VCaP (cell line): ENCODE measurements around the gene TUBB4B.
A peak's percentile ranks its signal among the peaks of the same experiment; 100 is the strongest.

ENCODE experiments used
- H3K27ac ChIP-seq: fragments of 450-650 bp; 2 replicates; pipeline ENCODE4 v1.5.1; 2017
- TF ChIP-seq, protein P1 (sequence below): fragments of 450-650 bp; conservative IDR thresholded peaks from 2 replicates; pipeline ENCODE4 v1.5.1; 2017; ENCODE audit warnings: mild to moderate bottlenecking, moderate library complexity

The TUBB4B gene

DNA sequence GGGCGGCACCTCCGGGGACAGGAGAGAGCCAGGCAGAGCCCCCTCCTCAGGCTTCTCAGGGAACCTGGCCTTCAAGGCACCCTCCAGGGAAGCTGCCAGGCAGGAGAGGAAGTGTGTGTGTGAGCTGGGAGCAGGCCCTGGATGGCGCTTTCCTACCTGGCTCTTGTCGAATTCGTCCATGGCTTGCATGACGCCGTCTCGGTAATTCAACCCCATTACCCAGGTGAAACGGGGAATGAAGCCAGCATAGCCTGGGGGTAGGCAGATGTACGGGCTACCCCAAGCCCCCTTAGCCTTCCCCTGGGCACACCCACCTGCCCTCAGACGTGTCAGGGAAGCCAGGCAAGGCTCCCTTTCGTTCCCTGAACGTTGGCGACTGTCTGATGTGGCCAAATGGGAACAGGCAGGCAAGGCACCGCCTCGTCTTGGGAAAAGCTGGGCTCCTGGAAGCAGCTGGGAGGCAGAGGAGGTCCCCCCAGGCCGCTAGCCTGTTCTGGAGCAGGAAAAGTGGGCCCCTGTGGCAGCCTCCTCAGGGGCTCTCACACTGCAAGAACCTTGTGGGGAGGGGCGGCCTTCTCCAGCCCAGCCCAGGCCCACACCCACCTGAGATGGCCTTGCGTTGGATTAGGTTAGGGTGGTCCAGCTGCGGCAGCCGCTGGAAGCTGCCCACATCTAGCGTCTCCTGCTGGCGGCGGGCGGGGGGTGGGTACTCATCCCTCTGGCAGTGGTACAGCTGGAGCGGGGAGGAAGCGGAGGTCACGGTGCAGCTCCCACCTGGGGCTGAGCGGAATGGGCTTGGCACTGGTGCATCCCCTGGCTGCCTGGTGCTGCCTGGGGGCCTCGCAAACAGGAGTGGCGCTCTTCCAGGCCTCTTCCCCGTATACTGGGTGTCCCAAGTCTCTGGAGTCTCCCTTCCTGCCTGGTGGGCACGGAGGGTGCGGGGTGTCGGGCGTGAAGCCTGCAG, 3.7 kb downstream of the TUBB4B start:
- H3K27ac ChIP-seq, result peak overlapping the region; percentile 100

DNA sequence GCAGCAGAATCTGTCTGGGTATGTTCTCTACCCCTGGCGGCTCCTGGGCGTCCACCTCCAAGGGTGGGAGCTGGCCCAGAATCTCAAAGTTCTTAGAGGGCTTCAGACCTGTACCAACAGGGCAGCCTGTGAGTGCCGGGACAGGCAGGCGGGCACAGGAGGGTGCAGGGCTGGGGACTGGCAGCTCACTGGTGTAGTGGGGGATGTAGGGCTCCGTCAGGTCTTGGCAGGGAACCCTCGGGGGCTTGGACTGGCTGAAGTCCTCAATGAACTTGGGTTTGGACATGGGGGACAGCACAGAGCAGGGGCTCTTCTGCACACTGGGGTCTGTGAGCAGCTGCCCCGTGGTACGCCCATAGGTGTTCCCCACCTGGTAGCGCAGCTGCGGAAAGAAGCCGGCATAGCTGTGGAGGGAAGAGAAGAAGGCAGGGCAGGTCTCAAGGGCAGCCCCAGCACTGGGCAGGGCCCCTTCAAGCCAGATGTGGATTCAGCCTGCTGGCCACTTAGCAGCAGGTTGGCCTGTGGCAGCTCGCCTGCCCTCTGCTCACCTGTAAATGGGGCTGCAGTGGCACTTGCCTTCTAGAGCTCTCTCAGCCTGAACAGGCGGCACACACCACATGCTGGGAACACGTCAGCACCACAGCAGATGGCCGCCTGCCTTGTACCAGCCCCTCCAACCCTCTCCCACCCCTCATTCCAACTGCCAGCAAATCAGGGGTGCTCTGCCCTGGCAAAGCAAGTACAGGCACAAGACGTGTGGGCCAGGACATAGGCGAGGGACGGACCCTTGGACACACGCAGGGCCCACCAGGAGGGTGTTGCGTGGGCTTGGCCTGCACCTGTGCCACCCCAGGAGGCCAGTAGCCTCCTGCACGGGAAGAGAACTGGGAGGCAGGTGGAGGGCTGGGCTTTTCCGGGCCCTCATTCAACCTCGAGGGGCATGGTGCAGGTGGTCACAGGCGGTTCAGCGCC, 4.6 kb downstream of the TUBB4B start:
- TF ChIP-seq, protein P1, sequence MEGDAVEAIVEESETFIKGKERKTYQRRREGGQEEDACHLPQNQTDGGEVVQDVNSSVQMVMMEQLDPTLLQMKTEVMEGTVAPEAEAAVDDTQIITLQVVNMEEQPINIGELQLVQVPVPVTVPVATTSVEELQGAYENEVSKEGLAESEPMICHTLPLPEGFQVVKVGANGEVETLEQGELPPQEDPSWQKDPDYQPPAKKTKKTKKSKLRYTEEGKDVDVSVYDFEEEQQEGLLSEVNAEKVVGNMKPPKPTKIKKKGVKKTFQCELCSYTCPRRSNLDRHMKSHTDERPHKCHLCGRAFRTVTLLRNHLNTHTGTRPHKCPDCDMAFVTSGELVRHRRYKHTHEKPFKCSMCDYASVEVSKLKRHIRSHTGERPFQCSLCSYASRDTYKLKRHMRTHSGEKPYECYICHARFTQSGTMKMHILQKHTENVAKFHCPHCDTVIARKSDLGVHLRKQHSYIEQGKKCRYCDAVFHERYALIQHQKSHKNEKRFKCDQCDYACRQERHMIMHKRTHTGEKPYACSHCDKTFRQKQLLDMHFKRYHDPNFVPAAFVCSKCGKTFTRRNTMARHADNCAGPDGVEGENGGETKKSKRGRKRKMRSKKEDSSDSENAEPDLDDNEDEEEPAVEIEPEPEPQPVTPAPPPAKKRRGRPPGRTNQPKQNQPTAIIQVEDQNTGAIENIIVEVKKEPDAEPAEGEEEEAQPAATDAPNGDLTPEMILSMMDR, result no peak
- peak overlapping the region; percentile 100; the same call in 1 of the 2 replicates for H3K27ac ChIP-seq

More for the DNA sequence above, 3.7 kb downstream of the TUBB4B start:
- TF ChIP-seq, protein P1, result no peak

DNA sequence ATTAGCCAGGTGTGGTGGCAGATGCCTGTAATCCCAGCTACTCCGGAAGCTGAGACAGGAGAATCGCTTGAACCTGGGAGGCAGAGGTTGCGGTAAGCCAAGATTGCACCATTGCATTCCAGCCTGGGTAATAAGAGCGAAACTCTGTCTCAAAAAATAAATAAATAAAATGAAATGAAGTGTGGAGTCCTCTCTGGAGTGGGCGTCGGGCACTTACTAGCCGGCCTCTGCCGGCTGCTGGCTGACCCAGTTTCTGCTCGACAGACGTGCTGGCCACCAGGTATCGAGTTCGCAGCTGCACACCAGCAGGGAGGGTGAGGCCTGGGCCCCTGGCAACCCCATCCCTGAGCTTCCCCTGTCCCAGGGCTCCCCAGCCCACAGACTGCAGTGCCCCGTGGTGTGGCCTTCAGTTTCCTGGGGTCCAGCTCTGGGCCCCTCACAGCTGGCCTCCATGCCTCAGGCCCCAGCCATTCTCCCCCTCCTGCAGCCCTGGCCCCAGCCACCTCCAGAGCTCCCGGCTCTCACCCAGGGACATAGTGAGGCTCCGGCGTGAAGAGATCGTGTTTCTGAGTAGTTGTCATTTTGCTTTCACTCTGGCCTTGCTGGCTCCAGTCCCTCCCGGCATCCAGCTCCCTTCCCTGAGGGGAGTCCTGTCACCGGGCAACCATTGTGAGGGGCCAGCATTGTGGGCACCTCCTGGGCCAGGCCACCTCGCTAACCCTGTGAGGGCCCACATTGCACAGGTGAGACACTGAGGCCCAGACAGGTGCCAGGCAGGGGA, 6.2 kb downstream of the TUBB4B start:
- TF ChIP-seq, protein P1, result no peak

DNA sequence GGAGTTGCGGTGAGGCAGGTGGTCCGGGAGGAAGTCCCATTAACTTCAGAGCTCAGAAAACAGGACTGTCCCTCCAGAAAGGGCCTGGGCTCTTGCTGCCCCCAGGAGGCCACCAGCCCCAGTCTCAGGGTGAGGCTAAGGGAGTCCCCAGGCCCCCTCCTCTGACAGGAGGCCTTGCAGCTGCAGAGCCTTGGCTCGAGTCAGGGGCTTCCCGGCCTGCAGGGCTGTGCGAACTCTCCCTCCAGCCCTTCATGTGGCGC, 6.8 kb downstream of the TUBB4B start:
- H3K27ac ChIP-seq, result no peak overlapping the region
- TF ChIP-seq, protein P1, result no peak

More for the DNA sequence above, 6.2 kb downstream of the TUBB4B start:
- H3K27ac ChIP-seq, result no peak overlapping the region

- H3K27ac ChIP-seq, result no peak overlapping the region
- TF ChIP-seq, protein P1, result no peak
These were observed 9.5 kb downstream of the TUBB4B start for GRCh38 chr9:137250329-137251193.

- TF ChIP-seq, protein P1, result no peak
- no peak within 1 kb of the TSS for H3K27ac ChIP-seq
These were observed 10.0 kb downstream of the TUBB4B start, which contains the start of gene STPG3 for GRCh38 chr9:137251194-137251461. STPG3 (plus strand) TSS chr9:137251286; CDS start chr9:137251287, 1 bp downstream.
